K562 (cell line): Measurements from ENCODE around the gene SPX. TPM values are rescaled to one million over a fixed set of nuclear protein-coding genes. Genes with fewer than 3 reads are reported as not detected.

Experiments used
- EZH2 ChIP-seq: IDR thresholded peaks from 2 replicates; pipeline ENCODE4 v1.6.1; 2012; ENCODE audit warnings: low read depth, mild to moderate bottlenecking, inconsistent platforms, low read length, borderline replicate concordance
- RAD51 ChIP-seq: fragments of 450-650 bp; IDR thresholded peaks from 2 replicates; pipeline ENCODE4 v1.7.1; 2016; ENCODE audit warnings: low read depth, mild to moderate bottlenecking, borderline replicate concordance
- ZNF431 ChIP-seq: sonication (generic); formaldehyde crosslinking; IDR thresholded peaks from 2 replicates; pipeline ENCODE4 v1.8.0; 2022; ENCODE audit warnings: mild to moderate bottlenecking, missing genetic modification reagents
- polyA plus RNA-seq, 8 experiments: library from polyadenylated mRNA; depleted of rRNA in 4 of 8; stranded (reverse) in 5 of 8; unstranded in 3 of 8; fragments of >200 nt; fragmentation: Nextera tagmentation in 2 of 8; fragmentation: Illumina TruSeq in 1 of 8; extraction: Ambion mirVana in 2 of 8; extraction: Trizol in 1 of 8; gene quantifications; 2 replicates each; pipeline versions ENCODE4 v1.2.1 to v1.2.3, GENCODE V29; 2011 to 2014; ENCODE audit warnings: inconsistent platforms in 1 of 8, missing spikeins in 1 of 8
- total RNA-seq, 7 experiments: library from RNA; depleted of rRNA in 6 of 7; stranded (reverse); fragments of >200 nt in 6 of 7; fragmentation: Illumina TruSeq in 2 of 7; extraction: Trizol in 2 of 7; gene quantifications; 2 replicates each; pipeline versions ENCODE4 v1.2.1 to v1.2.3, GENCODE V29; 2011 to 2021; ENCODE audit warnings: low replicate concordance in 1 of 7
- TF ChIP-seq, protein P1 (sequence below): fragments of 200-600 bp; sonication (generic); IDR thresholded peaks from one replicate; pipeline ENCODE4 v1.6.1; 2012; ENCODE audit warnings: mild to moderate bottlenecking, low read depth, low read length, inconsistent platforms

SPX gene
- total and polyA plus RNA-seq, 9 of the 15 experiments (the other 6 are each of a cell fraction or from before 2014, with no cell fraction given), result 0.06 to 0.40 (median 0.14) TPM

- TF ChIP-seq RAD51, result no peak
- TF ChIP-seq, protein P1, sequence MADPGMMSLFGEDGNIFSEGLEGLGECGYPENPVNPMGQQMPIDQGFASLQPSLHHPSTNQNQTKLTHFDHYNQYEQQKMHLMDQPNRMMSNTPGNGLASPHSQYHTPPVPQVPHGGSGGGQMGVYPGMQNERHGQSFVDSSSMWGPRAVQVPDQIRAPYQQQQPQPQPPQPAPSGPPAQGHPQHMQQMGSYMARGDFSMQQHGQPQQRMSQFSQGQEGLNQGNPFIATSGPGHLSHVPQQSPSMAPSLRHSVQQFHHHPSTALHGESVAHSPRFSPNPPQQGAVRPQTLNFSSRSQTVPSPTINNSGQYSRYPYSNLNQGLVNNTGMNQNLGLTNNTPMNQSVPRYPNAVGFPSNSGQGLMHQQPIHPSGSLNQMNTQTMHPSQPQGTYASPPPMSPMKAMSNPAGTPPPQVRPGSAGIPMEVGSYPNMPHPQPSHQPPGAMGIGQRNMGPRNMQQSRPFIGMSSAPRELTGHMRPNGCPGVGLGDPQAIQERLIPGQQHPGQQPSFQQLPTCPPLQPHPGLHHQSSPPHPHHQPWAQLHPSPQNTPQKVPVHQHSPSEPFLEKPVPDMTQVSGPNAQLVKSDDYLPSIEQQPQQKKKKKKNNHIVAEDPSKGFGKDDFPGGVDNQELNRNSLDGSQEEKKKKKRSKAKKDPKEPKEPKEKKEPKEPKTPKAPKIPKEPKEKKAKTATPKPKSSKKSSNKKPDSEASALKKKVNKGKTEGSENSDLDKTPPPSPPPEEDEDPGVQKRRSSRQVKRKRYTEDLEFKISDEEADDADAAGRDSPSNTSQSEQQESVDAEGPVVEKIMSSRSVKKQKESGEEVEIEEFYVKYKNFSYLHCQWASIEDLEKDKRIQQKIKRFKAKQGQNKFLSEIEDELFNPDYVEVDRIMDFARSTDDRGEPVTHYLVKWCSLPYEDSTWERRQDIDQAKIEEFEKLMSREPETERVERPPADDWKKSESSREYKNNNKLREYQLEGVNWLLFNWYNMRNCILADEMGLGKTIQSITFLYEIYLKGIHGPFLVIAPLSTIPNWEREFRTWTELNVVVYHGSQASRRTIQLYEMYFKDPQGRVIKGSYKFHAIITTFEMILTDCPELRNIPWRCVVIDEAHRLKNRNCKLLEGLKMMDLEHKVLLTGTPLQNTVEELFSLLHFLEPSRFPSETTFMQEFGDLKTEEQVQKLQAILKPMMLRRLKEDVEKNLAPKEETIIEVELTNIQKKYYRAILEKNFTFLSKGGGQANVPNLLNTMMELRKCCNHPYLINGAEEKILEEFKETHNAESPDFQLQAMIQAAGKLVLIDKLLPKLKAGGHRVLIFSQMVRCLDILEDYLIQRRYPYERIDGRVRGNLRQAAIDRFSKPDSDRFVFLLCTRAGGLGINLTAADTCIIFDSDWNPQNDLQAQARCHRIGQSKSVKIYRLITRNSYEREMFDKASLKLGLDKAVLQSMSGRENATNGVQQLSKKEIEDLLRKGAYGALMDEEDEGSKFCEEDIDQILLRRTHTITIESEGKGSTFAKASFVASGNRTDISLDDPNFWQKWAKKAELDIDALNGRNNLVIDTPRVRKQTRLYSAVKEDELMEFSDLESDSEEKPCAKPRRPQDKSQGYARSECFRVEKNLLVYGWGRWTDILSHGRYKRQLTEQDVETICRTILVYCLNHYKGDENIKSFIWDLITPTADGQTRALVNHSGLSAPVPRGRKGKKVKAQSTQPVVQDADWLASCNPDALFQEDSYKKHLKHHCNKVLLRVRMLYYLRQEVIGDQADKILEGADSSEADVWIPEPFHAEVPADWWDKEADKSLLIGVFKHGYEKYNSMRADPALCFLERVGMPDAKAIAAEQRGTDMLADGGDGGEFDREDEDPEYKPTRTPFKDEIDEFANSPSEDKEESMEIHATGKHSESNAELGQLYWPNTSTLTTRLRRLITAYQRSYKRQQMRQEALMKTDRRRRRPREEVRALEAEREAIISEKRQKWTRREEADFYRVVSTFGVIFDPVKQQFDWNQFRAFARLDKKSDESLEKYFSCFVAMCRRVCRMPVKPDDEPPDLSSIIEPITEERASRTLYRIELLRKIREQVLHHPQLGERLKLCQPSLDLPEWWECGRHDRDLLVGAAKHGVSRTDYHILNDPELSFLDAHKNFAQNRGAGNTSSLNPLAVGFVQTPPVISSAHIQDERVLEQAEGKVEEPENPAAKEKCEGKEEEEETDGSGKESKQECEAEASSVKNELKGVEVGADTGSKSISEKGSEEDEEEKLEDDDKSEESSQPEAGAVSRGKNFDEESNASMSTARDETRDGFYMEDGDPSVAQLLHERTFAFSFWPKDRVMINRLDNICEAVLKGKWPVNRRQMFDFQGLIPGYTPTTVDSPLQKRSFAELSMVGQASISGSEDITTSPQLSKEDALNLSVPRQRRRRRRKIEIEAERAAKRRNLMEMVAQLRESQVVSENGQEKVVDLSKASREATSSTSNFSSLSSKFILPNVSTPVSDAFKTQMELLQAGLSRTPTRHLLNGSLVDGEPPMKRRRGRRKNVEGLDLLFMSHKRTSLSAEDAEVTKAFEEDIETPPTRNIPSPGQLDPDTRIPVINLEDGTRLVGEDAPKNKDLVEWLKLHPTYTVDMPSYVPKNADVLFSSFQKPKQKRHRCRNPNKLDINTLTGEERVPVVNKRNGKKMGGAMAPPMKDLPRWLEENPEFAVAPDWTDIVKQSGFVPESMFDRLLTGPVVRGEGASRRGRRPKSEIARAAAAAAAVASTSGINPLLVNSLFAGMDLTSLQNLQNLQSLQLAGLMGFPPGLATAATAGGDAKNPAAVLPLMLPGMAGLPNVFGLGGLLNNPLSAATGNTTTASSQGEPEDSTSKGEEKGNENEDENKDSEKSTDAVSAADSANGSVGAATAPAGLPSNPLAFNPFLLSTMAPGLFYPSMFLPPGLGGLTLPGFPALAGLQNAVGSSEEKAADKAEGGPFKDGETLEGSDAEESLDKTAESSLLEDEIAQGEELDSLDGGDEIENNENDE, result no peak
- no peak for TF ChIP-seq EZH2
- TF ChIP-seq ZNF431 (CRISPR knock-in tag), result no peak
Measured at GRCh38 chr12:21538061-21538653, 12.1 kb downstream of the SPX start (continued).
